NCI-H128 (cell line): ENCODE measurements around the gene SRGN.
"Not testable (repeated sequence)": the region's sequence is repeated elsewhere in the genome, so short reads cannot be mapped to it uniquely, and the experiment has no call there.

Source experiments
- DNase-seq: peaks from one replicate; lab custom pipeline; 2025; ENCODE audit not compliant: unreplicated experiment; lab: John Stamatoyannopoulos, UW

SRGN gene

GRCh38 chr10:69125554-69125953 is 37.7 kb downstream of the SRGN start:
- DNase-seq, result no peak

GRCh38 chr10:69130251-69130650 is 42.3 kb downstream of the SRGN start:
- DNase-seq, result no peak

GRCh38 chr10:69139961-69140360 is 52.1 kb downstream of the SRGN start:
- no peak for DNase-seq

GRCh38 chr10:69141304-69141703 is 53.4 kb downstream of the SRGN start:
- DNase-seq, result no peak

- not testable (repeated sequence) for DNase-seq
These were observed 54.2 kb downstream of the SRGN start for GRCh38 chr10:69142074-69142473.

GRCh38 chr10:69142983-69143382 is 55.1 kb downstream of the SRGN start:
- no peak for DNase-seq

- no peak for DNase-seq
These were observed 57.4 kb downstream of the SRGN start for GRCh38 chr10:69145329-69145728.

- DNase-seq, result no peak
These were observed 58.0 kb downstream of the SRGN start for GRCh38 chr10:69145864-69146263.

GRCh38 chr10:69146759-69147158 is 58.9 kb downstream of the SRGN start:
- no peak for DNase-seq

- DNase-seq, result no peak
These were observed 64.1 kb downstream of the SRGN start for GRCh38 chr10:69151984-69152383.

GRCh38 chr10:69153227-69153626 is 65.3 kb downstream of the SRGN start:
- no peak for DNase-seq
